Bone marrow (tissue), 2 donors: ENCODE measurements around the gene EME2.
"Not testable (repeated sequence)": the region's sequence is repeated elsewhere in the genome, so short reads cannot be mapped to it uniquely, and the experiment has no call there.

ENCODE experiments used
- DNase-seq, 2 donors: peaks; one replicate each; lab custom pipeline; 2025; lab: John Stamatoyannopoulos, UW

Gene EME2

DNA sequence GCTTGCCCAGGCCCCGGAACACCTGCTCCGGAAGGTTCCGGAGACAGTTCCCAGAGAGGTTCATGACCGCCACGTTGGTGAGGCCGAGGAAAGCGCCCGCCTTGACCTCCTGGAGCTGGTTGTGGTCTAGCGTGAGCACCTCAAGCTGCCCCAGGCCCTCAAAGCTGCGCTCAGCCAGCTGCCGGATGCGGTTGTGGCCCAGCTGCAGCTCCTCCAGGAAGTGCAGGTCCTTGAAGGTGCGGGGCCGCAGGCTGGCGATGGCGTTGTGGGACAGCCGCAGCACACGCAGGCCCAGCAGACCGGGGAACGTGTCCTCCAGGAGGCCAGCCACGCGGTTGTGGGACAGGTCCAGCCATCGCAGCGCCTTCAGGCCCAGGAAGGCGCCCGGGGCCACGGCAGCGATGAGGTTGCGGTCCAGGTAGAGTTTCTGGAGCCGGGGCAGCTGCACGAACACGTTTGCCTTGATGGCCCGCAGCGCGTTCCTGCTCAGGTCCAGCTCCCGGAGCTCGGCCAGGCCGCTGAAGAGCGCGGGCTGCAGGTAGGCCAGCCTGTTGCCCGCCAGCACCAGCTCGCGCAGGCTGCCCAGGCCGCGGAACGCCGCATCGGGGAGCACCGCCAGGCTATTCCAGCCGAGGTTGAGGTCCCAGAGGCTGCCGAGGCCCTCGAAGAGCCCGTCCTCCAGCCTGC is 18.8 kb downstream of the EME2 start:
- DNase-seq: no peak

DNA sequence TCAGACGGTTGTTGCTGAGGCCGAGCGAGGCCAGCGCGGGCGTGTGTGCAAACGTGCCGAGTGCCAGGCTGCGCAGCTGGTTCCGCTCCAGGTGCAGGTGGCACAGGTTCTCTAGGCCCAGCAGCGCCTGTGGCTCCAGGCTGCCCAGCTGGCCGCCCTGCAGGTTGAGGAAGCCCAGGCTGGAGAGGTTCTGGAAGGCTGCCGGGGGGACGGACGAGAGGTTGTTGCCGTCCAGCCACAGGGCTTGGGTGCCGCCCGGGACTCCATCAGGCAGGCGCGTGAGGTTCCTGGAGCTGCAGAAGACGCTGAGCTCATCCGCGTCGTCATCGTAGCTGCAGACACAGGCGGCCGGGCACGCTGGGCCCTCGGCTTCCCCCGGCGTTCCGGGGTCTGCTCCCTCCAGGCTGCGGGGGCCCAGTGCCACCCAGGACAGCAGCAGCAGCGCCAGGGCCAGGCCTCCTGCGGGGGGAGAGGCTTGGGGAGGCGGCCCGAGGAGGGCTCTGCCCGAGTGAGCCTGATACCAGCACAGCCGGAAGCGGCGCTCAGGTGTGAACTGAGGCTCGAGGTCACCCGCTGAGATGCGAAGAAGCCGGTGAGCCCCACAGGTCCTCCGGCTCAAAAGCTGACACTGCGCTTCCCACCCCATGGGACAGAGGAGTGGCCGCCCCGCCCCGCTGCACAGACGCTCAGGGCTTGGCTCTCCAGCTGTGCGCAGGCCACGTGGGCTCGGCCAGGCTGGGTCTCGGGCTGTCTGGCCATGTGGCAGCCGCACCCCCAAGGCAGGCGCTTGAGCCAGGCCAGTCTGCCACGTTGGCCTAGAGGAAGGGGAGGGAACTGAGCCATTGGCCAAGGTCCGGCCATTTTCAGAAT is 19.6 kb downstream of the EME2 start:
- DNase-seq: no peak

DNA sequence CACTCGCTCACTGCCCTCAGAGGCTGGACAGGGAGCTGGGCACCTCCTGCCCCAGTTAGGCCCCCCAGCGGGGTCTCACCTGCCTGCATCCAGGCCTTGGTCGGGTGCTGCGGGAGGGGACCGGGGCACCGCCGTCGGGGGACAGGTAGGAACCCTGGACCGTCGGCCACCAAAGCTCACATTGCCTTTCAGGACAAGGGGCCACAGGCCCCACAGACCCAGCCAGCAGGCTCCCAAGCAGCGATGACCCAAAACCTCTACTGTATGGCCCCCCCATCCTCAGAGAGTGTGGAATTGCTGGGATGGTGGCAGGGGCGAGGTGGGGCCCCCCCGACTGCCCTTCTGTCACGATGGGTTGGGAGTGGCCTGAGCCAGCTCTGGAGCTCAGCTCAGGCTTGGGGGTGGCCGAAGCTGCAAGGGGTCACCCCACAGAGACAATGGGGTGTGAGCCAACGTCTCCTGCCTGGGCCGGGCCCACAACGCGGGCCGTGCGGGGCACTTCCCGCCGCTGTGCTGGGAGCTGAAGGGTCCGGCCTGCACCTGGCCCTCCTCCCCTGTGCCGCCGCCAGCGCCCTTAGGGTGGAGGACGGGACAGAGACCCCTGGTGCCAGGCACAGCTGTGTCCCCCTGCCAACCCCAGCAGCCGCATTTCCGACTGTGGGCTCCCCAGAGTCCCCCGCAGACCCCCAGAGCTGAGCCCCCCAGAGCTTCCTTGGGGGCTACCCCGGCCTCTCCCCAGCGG is 20.4 kb downstream of the EME2 start:
- DNase-seq: no peak

GRCh38 chr16:1793578-1794220 is 21.1 kb downstream of the EME2 start, which contains the start of gene IGFALS:
Gene IGFALS, minus strand, starts transcription at chr16:1793705. Its CDS starts 53 bp downstream, at chr16:1793652.
- DNase-seq: no peak

DNA sequence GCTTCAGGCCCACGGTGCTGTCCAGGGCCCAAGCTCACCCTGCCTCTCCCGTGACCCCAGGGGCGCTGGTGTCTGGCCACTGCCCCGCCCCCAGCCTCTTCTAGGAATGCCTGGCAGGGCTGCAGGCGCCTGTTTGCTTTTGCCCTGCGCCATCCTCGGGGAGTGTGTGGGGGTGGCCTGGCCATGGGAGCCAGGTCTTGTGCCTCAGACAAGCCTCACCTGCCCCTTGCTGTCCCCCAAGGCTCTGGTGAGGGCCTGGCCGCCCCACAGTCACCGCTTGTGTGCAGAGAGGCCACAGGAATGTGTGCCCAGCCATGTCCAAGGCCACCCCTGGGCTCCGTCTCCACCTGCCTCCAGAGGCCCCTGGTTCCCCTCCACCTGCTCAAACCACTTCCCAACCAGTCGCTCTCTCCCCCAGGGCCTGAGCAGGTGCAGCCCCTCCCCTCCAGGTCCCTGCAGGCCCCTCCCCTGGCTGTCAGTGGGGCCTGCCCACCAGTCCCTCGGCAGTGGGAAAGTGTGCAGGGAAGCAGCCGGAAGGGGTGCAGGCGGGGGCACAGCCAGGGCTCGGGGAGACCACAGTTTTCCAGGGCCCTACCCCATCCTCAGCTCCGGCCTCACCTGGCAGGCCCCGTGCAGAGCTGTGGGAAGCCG is 21.7 kb downstream of the EME2 start:
- no peak for DNase-seq

DNA sequence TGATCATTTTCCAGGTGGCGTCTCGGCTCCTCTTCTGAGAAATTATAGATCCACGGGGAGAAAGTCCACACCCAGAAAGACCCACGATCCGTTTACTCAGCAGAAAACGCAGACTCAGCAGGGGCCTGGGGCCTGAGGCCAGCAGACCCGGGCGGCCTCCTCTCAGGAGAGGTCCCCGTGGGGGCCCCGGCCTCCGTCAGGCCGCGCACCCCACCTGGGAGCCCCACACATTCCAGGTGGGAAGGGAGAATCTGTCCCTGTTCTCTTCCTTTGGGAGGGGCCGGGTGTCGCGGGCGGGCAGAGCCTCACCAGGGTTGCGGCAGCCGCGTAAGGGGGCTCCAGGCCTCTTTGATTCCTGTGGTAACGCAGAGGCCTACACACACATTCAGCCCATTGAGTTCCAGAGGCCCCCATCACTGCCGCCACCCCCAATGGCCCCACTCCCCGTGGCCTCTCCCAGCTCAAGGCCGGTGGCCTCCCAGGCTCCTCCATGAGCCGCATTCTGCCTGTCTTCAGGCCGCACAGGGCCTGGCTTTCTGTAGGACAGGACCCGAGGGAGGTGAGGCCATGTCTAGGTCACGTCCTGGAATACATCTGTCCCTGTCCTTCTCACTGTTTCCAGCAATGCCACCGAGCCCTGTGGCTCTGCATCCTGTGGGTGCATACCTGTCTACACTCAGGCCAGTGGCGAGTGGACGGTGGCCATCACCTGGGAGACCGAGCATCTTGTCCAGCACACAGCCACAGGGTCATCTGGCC is 22.5 kb downstream of the EME2 start:
- no peak for DNase-seq

GRCh38 chr16:1799263-1799662 is 26.7 kb downstream of the EME2 start:
- not testable (repeated sequence) for DNase-seq

- no peak for DNase-seq
These were observed 28.1 kb downstream of the EME2 start for GRCh38 chr16:1800701-1801100.

- DNase-seq: no peak
These were observed 35.0 kb downstream of the EME2 start for GRCh38 chr16:1807626-1808025.

GRCh38 chr16:1808691-1809090 is 36.1 kb downstream of the EME2 start:
- no peak for DNase-seq

DNA sequence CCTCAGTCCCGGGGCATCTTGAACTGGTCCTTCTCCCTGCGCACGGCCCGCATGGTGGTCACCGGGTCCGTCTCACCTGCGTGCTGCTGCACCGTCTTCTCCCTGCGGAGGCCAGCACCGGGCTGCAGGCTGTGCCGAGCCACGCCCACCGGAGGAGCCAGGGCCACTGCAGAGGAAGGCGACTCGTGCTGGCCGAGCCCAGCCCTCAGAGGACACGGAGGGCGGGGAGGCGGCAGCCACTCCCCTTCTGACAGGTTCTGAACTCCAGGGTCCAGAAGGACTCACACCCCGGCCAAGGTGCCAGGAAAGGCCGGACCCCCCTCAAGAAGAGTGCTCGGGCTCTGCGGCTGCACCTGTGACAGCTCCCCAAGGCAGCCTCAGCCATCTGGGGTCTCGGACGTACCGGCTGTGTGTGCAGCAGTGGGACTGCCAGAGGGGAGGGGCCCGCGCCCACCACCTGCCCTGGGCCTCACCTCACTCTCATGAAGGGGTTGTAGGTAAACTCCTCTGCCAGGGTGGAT is 36.7 kb downstream of the EME2 start:
- no peak for DNase-seq

DNA sequence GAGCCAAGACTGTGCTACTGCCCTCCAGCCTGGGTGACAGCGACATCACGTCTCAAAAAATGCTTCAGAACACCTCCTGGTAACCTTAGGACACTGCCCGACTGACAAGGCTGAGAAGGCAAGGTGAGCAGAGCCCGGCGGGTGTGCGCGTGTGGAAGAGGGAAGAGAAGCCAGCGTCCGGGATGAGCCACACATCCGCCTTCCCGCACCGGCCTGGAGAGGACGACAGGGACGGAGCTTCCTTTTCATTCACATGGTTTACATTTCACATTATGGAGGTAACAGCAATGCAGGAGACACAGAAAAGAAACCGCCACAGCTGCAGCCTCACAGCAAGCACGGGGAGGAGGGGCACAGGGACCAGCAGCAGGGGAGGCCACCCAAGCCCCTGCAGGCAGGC is 37.5 kb downstream of the EME2 start:
- no peak for DNase-seq

- DNase-seq: no peak
These were observed 37.9 kb downstream of the EME2 start for GRCh38 chr16:1810536-1810935.

DNA sequence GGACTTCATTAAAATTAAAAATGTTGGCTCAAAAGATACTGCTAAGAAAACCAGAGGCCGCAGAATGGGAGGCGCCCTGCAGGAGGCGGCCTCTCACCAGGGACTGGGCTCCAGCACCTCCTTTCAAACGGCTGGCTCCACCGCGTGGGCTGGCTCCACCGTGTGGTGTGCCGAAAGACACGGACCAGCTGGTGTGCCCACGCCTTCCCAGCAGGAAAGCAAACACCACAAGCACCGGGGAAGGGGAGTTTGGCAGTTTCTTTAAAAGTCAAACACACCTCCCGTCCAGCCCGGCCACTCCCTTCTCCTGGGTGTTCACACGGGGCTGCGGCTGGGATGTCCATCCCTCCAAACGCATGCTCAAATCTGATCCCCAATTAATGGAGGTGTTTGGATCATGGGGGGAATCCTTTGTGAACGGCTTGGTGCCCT is 40.1 kb downstream of the EME2 start:
- peak in 1 of 2 donors; percentile 68 for DNase-seq

DNA sequence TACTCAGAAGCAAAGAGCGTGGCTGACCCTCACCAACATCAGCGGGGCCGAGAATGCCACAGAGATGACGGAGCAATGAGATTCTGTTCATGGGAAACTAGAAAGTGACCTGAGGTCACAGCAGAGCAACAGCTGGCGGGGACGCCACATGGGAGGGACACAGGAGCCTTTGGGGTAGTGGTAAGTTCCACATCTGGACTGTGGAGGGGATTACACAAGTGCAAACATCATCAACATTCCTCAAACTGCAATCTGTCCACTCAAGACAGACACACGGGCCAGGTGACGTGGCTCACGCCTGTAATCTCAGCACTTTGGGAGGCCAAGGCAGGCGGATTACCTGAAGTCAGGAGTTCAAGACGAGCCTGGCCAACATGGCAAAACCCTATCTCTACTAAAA is 42.9 kb downstream of the EME2 start:
- DNase-seq: no peak

GRCh38 chr16:1816396-1817275 is 44.0 kb downstream of the EME2 start:
- no peak for DNase-seq

- DNase-seq: no peak
These were observed 44.6 kb downstream of the EME2 start for GRCh38 chr16:1817276-1817589.

GRCh38 chr16:1817716-1818115 is 45.1 kb downstream of the EME2 start:
- DNase-seq: no peak

GRCh38 chr16:1818204-1818872 is 45.7 kb downstream of the EME2 start:
- no peak for DNase-seq
